ENCODE data around the gene IL1RL2. TPM values are rescaled to one million over a fixed set of nuclear protein-coding genes. Genes with fewer than 3 reads are reported as not detected.

The IL1RL2 gene
- total RNA-seq, 1 donor from 2014 or later: not detected

GRCh38 chr2:102209474-102209873 is 22.7 kb downstream of the IL1RL2 start:
- Histone ChIP-seq H3K4me3 (ENCODE audit: low read length in 3 of 3) (no peak overlapping the region), H3K27me3 (ENCODE audit: control insufficient read depth in 3 of 3, insufficient read depth in 3 of 3, low read length in 3 of 3) (no peaks in the 10 kb centered on the region), H3K27ac (ENCODE audit: low read depth, low read length) (no peak overlapping the region), H3K9ac (ENCODE audit: low read depth in 1 of 3, low read length in 3 of 3) (no peak overlapping the region), H3K36me3 (ENCODE audit: control insufficient read depth in 3 of 3, insufficient read depth in 3 of 3, low read length in 3 of 3) (no peaks in the 10 kb centered on the region), H3K9me3 (ENCODE audit: control insufficient read depth in 3 of 3, low read length in 3 of 3) (peaks cover 0 to 2% (median 0%) of the 10 kb centered on the region in 3 donors), H3K4me1 (ENCODE audit: control insufficient read depth in 3 of 3, insufficient read depth in 3 of 3, low read length in 3 of 3) (no peaks in the 10 kb centered on the region)

- Histone ChIP-seq H3K9me3 (ENCODE audit: control insufficient read depth in 3 of 3, low read length in 3 of 3) (peaks cover 0 to 6% (median 0%) of the 10 kb centered on the region in 3 donors), H3K4me1 (ENCODE audit: control insufficient read depth in 3 of 3, insufficient read depth in 3 of 3, low read length in 3 of 3) (no peaks in the 10 kb centered on the region), H3K27ac (ENCODE audit: low read depth, low read length) (no peak overlapping the region), H3K27me3 (ENCODE audit: control insufficient read depth in 3 of 3, insufficient read depth in 3 of 3, low read length in 3 of 3) (no peaks in the 10 kb centered on the region), H3K4me3 (ENCODE audit: low read length in 3 of 3) (no peak overlapping the region), H3K36me3 (ENCODE audit: control insufficient read depth in 3 of 3, insufficient read depth in 3 of 3, low read length in 3 of 3) (peaks cover 0 to 5% (median 0%) of the 10 kb centered on the region in 3 donors), H3K9ac (ENCODE audit: low read depth in 1 of 3, low read length in 3 of 3) (no peak overlapping the region)
Observed at GRCh38 chr2:102217032-102217431, 30.2 kb downstream of the IL1RL2 start.

DNA sequence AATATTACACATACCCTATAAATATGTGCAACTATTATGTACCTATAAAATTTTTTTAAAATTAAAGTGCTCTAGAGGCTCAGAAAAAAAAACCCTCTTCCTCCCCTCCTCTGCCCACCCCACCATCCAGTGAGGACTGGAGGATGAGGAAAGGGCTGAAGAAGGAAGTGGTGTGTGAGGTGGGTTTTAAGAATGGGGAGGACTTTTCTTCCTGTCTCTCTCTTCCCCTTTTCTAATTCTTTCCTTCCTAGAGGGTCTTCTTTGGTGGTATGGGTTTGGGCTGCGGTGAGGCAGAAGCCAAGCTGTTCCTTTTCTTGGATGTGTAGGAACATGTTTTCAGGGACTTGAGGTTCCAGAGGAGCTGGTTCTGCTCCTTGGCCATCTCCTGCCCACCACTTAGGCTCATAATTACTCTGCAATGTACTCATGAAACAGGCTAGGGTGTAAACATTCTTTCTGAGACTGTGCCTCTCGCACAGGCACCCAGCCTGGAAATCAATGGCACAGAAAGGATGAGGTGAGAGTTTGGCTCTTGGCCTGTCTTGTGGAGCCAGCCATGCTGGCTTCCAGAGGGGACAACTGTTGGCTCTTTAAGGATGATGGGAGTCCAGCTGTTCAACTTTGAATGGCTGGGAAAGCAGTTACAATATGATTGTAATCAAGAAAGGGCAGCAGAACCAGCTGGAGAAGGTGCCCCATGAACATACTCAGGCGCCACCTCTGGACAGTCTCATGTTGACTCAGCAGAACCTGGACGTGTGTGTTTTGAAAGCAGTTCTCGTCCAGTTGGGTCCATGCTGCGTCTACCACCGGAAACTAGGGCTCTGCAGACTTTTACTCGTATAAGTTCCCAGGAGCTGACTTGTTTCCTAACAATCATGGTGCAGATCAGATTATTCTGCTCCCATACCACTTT is 38.3 kb downstream of the IL1RL2 start:
- no peaks in the 10 kb centered on the region for H3K9me3 ChIP-seq (ENCODE audit: control insufficient read depth in 3 of 3, low read length in 3 of 3)
- no peak overlapping the region for H3K4me3 ChIP-seq (ENCODE audit: low read length in 3 of 3)
- H3K36me3 ChIP-seq (ENCODE audit: control insufficient read depth in 3 of 3, insufficient read depth in 3 of 3, low read length in 3 of 3): peaks cover 0 to 3% (median 0%) of the 10 kb centered on the region in 3 donors
- H3K4me1 ChIP-seq (ENCODE audit: control insufficient read depth in 3 of 3, insufficient read depth in 3 of 3, low read length in 3 of 3): peaks cover 19 to 23% (median 20%) of the 10 kb centered on the region in 3 donors
- H3K9ac ChIP-seq (ENCODE audit: low read depth in 1 of 3, low read length in 3 of 3): no peak overlapping the region
- peak overlapping the region; percentile 14 for H3K27ac ChIP-seq (ENCODE audit: low read depth, low read length)
- H3K27me3 ChIP-seq (ENCODE audit: control insufficient read depth in 3 of 3, insufficient read depth in 3 of 3, low read length in 3 of 3): no peaks in the 10 kb centered on the region

GRCh38 chr2:102226171-102226570 is 39.3 kb downstream of the IL1RL2 start:
- Histone ChIP-seq H3K9ac (ENCODE audit: low read depth in 1 of 3, low read length in 3 of 3) (no peak overlapping the region), H3K27ac (ENCODE audit: low read depth, low read length) (peak overlapping the region; percentile 97)

DNA sequence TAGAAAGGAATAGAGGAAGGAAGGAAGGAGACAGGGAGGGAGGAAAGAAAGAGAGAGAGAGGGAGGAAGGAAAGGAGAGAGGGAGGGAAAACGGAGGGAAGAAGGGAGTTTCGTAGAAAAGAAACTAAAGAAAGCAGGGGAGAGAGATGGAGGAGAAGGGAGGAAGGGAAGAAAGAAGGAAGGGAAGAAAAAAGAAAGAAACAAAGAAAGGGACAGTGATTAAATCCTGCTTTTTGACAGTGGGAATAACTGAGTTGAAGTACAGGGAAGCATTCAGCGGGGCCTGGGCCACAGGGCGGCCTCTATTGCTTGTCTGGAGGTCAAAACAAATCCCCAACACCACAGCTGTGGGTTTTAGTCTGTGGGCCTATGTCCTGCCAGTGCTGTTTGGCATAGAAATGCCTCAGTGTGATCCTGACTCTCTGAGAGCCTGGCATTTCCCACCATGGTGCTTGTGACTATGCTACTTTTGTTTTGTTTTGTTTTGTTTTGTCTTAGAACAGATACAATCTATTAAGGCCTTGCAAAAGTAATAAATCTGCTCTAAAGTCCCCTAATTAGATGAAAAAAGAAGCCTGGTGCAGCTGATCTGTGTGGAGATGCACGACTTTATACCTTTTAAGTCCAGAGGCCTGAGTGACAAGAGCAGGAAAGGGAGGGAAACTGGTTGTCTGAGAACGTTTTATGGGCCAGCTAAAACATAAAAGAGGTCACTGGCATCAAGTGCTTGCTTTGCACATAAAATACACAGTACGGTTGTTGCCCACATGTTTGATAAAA is 40.0 kb downstream of the IL1RL2 start:
- Histone ChIP-seq H3K4me3 (ENCODE audit: low read length in 3 of 3) (no peak overlapping the region), H3K9me3 (ENCODE audit: control insufficient read depth in 3 of 3, low read length in 3 of 3) (no peaks in the 10 kb centered on the region), H3K36me3 (ENCODE audit: control insufficient read depth in 3 of 3, insufficient read depth in 3 of 3, low read length in 3 of 3) (no peaks in the 10 kb centered on the region), H3K27ac (ENCODE audit: low read depth, low read length) (peak overlapping the region; percentile 97), H3K4me1 (ENCODE audit: control insufficient read depth in 3 of 3, insufficient read depth in 3 of 3, low read length in 3 of 3) (peaks cover 19 to 23% (median 20%) of the 10 kb centered on the region in 3 donors), H3K9ac (ENCODE audit: low read depth in 1 of 3, low read length in 3 of 3) (peak overlapping the region in 2 of 3 donors; percentile 68 to 73), H3K27me3 (ENCODE audit: control insufficient read depth in 3 of 3, insufficient read depth in 3 of 3, low read length in 3 of 3) (no peaks in the 10 kb centered on the region)

More at GRCh38 chr2:102226171-102226570, 39.3 kb downstream of the IL1RL2 start:
- no peaks in the 10 kb centered on the region for H3K27me3 ChIP-seq (ENCODE audit: control insufficient read depth in 3 of 3, insufficient read depth in 3 of 3, low read length in 3 of 3)
- H3K9me3 ChIP-seq (ENCODE audit: control insufficient read depth in 3 of 3, low read length in 3 of 3): no peaks in the 10 kb centered on the region
- no peaks in the 10 kb centered on the region for H3K36me3 ChIP-seq (ENCODE audit: control insufficient read depth in 3 of 3, insufficient read depth in 3 of 3, low read length in 3 of 3)
- H3K4me3 ChIP-seq (ENCODE audit: low read length in 3 of 3): no peak overlapping the region
- H3K4me1 ChIP-seq (ENCODE audit: control insufficient read depth in 3 of 3, insufficient read depth in 3 of 3, low read length in 3 of 3): peaks cover 19 to 23% (median 20%) of the 10 kb centered on the region in 3 donors

- Histone ChIP-seq H3K27ac (ENCODE audit: low read depth, low read length) (peak overlapping the region; percentile 97), H3K9ac (ENCODE audit: low read depth in 1 of 3, low read length in 3 of 3) (no peak overlapping the region), H3K4me3 (ENCODE audit: low read length in 3 of 3) (no peak overlapping the region), H3K9me3 (ENCODE audit: control insufficient read depth in 3 of 3, low read length in 3 of 3) (no peaks in the 10 kb centered on the region), H3K27me3 (ENCODE audit: control insufficient read depth in 3 of 3, insufficient read depth in 3 of 3, low read length in 3 of 3) (no peaks in the 10 kb centered on the region), H3K36me3 (ENCODE audit: control insufficient read depth in 3 of 3, insufficient read depth in 3 of 3, low read length in 3 of 3) (no peaks in the 10 kb centered on the region), H3K4me1 (ENCODE audit: control insufficient read depth in 3 of 3, insufficient read depth in 3 of 3, low read length in 3 of 3) (peaks cover 19 to 23% (median 20%) of the 10 kb centered on the region in 3 donors)
Observed at GRCh38 chr2:102229141-102229769, 42.4 kb downstream of the IL1RL2 start.

DNA sequence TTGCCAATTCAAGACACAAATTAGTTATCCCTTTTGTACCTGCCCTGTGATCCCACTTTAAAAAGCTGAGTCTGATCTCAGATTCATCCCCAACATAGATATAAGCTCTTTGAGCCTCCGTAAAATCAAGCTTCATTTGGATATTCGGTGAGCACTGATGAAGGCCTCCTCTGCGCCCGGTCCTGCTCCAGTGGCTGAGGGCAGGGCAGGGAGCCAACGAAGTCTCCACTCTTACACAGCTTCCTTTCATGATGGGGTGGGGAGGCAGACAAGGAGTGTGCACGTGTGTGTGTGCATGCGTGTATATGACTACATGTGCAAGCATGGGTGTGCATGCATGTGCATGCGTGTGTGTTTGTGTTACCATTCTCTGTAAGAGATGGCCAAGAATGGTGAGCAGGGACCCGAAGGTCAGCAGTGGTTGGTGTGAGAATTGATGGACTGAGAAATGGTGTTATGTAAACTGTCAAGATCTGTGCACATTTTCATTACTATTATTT is 43.6 kb downstream of the IL1RL2 start:
- Histone ChIP-seq H3K36me3 (ENCODE audit: control insufficient read depth in 3 of 3, insufficient read depth in 3 of 3, low read length in 3 of 3) (no peaks in the 10 kb centered on the region), H3K4me3 (ENCODE audit: low read length in 3 of 3) (no peak overlapping the region), H3K9ac (ENCODE audit: low read depth in 1 of 3, low read length in 3 of 3) (no peak overlapping the region), H3K27me3 (ENCODE audit: control insufficient read depth in 3 of 3, insufficient read depth in 3 of 3, low read length in 3 of 3) (no peaks in the 10 kb centered on the region), H3K27ac (ENCODE audit: low read depth, low read length) (no peak overlapping the region), H3K9me3 (ENCODE audit: control insufficient read depth in 3 of 3, low read length in 3 of 3) (no peaks in the 10 kb centered on the region), H3K4me1 (ENCODE audit: control insufficient read depth in 3 of 3, insufficient read depth in 3 of 3, low read length in 3 of 3) (peaks cover 19 to 23% (median 20%) of the 10 kb centered on the region in 3 donors)

- Histone ChIP-seq H3K9me3 (ENCODE audit: control insufficient read depth in 3 of 3, low read length in 3 of 3) (no peaks in the 10 kb centered on the region), H3K27ac (ENCODE audit: low read depth, low read length) (no peak overlapping the region), H3K36me3 (ENCODE audit: control insufficient read depth in 3 of 3, insufficient read depth in 3 of 3, low read length in 3 of 3) (no peaks in the 10 kb centered on the region), H3K4me1 (ENCODE audit: control insufficient read depth in 3 of 3, insufficient read depth in 3 of 3, low read length in 3 of 3) (peaks cover 2 to 7% (median 6%) of the 10 kb centered on the region in 3 donors), H3K27me3 (ENCODE audit: control insufficient read depth in 3 of 3, insufficient read depth in 3 of 3, low read length in 3 of 3) (no peaks in the 10 kb centered on the region), H3K4me3 (ENCODE audit: low read length in 3 of 3) (no peak overlapping the region), H3K9ac (ENCODE audit: low read depth in 1 of 3, low read length in 3 of 3) (no peak overlapping the region)
Observed at GRCh38 chr2:102233132-102233884, 46.5 kb downstream of the IL1RL2 start.

- Histone ChIP-seq H3K9me3 (ENCODE audit: control insufficient read depth in 3 of 3, low read length in 3 of 3) (no peaks in the 10 kb centered on the region), H3K4me1 (ENCODE audit: control insufficient read depth in 3 of 3, insufficient read depth in 3 of 3, low read length in 3 of 3) (peaks cover 0 to 2% (median 2%) of the 10 kb centered on the region in 3 donors), H3K27me3 (ENCODE audit: control insufficient read depth in 3 of 3, insufficient read depth in 3 of 3, low read length in 3 of 3) (no peaks in the 10 kb centered on the region), H3K4me3 (ENCODE audit: low read length in 3 of 3) (no peak overlapping the region), H3K36me3 (ENCODE audit: control insufficient read depth in 3 of 3, insufficient read depth in 3 of 3, low read length in 3 of 3) (no peaks in the 10 kb centered on the region), H3K9ac (ENCODE audit: low read depth in 1 of 3, low read length in 3 of 3) (no peak overlapping the region), H3K27ac (ENCODE audit: low read depth, low read length) (no peak overlapping the region)
Observed at GRCh38 chr2:102235042-102235473, 48.2 kb downstream of the IL1RL2 start.

Measured in skeletal muscle tissue (tissue), 4 donors.